GM21423 (cell line): ENCODE results near the gene CENPX.

Experiments
- ATAC-seq: cut with Tn5 transposase; IDR thresholded peaks from one replicate; pipeline ENCODE4 v1.9.1; 2021; ENCODE audit warnings: mild to moderate bottlenecking, moderate library complexity; ENCODE audit not compliant: unreplicated experiment

CENPX gene

GRCh38 chr17:82000803-82001570 is 21.7 kb downstream of the CENPX start:
- no peak for ATAC-seq

DNA sequence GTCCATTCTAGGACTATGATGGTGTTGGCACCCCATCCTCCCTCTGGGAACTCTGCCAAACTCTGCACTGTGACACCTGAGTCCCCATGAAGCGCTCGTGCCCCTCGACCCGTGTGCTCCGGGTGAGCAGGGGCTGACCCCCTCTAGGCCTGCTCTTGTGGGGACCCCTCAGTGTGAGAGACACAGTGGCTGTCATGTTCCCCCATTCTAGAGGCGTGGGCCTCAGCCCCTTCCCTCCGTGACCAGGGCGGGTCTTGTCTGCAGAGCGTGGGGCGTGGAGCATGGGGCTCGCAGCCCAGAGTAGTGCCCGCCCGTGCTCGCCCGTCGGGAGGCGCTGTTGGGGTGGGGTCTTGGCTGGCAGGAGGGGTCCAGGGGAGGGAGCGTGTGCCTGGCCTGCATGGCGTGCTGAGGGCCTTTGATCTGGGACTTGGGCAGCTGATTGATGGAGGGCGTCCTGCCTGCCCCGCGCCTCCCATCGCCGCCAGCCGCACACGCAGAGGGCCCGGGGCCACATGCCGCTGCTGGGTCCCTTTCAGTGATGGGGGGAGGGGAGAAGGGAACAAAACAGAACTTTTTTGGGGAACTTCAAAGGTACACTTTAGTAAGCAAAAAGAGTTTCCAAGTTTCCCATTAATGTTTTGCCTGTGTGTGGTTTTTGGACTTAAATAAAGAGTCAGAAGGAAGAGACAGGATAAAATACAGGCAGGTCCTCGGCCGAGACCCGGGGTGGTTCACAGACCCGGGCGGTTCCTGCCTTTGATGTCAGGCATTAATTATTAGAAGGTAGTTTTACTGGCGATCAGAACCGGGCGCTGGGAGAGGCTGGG is 22.5 kb downstream of the CENPX start:
- no peak for ATAC-seq

GRCh38 chr17:81999587-81999975 is 23.1 kb downstream of the CENPX start:
- ATAC-seq, result no peak

- no peak for ATAC-seq
Observed at GRCh38 chr17:81998691-81999438, 23.8 kb downstream of the CENPX start.

DNA sequence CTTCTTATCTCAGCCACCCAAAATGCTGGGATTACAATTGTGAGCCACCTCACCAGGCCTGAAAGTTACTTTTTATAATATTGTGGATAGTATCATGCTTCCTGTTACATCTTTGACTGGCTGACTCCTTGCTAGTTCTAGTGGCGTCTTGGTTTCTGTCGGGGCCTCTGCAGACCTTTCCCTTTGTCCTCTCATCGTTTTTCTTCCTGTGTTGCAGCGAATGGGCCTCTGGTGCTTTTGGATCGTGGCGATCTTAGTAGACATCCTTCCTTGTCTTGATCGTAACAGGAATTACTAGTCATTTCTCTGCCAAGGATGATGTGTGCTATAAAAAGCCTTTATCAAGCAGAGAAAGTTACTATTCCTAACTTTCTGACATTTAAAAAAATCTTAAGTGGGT is 24.5 kb downstream of the CENPX start:
- ATAC-seq, result no peak

- no peak for ATAC-seq
Observed at GRCh38 chr17:81996757-81997441, 25.8 kb downstream of the CENPX start.

DNA sequence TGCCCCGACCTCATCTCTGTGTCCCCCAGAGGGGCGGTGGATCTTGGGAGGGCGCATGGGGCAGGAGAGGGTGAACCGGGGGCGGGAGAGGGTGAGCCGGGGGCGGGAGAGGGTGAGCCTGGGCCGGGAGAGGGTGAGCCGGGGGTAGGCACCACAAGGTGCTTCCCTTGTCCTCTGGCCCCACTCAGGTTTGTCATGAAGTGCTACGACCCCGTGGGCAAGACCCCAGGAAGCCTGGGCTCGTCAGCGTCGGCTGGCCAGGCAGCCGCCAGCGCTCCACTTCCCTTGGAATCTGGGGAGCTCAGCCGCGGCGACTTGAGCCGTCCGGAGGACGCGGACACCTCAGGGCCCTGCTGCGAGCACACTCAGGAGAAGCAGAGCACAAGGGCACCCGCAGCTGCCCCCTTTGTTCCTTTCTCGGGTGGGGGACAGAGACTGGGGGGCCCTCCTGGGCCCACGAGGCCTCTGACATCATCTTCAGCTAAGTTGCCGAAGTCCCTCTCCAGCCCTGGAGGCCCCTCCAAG is 26.4 kb downstream of the CENPX start:
- ATAC-seq, result no peak

DNA sequence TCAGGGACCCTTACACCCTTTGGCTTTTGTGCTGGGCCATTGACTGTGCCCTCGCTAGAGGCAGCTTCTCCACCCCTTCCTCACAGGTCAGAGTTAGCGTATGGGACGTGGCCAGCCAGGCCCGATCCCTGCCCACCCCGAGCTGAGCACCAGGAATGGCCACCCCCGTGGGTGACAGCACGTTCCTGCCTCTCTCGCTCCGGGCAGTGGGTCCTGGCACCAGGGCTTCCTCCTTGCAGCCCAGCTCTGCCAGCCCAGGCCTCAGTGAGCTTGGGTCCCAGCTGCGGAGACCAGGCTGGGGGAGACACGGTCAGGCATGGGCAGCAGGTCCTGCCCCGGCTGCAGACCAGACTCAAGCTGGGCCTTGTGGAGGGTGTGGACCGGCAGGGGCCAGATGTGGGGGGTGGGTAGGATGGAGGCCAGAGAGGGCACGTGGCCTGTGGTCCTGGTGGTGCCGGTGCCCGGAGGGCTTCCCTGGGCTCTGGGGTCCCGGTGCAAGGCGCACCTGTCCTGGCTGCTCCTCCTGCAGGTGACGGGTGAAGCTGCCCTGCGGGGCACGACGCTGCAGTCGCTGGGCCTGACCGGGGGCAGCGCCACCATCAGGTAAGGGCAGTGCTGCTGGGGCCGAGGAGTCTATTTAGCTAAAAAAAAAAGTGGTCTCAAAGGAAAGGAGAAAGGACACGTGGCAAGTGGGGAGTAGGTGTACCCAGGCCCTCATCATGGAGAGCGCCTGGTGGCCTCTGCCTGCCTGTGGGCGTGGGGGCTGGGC is 27.0 kb downstream of the CENPX start:
- ATAC-seq, result no peak

DNA sequence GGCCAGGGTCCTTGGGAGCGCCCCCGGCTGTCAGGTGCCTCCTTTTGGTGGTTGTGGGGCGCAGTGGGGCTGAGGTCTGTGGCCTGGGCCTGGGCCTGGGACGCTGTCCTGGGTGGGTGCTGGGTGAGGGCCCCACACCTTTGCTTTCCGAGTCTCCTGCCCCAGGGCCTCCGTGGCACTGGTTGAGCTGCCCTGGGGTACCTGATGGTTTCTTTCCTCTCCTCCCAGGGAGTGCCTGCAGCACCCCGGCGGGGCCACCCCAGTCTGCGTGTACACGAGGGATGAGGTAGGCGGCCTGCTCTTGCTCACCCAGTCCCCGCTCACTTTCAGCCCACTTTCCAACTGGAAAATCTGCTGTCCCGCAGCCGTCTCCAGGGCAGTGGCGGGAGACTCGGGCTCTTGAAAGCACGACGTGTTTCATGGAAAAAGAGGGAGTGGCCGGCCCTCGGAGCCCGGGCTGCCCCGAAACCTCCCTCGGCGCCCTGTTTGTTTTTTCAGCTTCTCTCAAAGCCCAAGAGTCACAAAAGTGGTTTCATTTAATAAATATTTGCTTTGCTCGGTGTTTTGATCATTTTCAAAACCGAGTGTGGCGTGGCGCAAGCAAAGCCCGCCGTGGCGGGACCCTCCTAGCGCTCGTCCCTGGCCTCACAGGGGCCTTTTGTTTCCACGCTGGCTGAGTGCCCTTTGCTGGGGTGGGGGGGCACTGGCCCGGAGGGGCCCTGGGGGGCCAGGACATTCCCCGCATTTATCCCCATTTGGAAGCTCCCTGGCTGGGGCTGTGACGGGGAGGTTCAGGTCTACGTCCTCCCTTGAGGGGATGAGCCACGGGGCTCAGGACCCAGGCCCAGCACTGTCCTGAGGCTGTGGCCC is 27.9 kb downstream of the CENPX start:
- ATAC-seq, result no peak

DNA sequence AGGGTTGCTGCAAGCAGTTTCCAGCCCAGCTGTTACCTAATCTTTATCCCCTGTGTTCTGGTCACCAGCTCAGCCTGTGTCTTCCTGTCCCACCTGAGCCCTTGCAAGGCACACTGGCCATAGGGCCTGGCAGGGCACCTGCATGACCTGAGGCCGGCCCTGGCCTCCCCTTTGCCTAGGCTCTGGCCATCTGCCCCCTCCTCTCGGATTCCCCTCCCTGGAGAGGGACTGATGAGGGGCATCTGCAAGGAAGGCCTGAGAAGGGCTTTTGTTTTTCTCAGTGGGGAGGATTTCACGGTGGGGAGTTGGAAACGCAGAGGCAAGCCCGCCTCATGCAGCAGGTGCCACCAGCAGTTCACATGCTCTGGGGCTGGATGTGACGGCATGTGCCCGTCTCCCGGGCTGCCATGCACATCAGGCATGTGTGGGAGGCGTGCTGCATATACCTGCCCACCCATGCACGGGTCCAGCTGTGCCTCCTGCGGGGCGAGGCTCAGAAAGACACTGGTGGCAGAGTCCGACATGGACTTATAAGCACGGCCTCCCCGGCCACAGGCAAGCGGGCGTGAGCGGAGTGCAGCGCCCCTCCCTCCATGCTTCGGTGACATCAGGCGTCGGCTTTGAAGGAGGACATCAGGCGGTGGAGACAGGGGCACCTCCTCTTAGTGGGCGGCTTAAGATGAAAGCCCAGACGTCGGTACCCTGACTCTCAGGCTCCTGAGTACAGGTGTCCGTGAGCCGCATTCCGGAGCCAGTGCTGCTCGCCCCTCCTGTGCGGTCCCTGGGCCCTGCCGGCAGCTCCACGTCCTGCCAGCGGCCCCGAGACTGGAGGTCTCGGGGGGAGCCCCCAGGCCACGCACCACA is 28.7 kb downstream of the CENPX start:
- no peak for ATAC-seq

- no peak for ATAC-seq
Observed at GRCh38 chr17:81992306-81993102, 30.2 kb downstream of the CENPX start.

DNA sequence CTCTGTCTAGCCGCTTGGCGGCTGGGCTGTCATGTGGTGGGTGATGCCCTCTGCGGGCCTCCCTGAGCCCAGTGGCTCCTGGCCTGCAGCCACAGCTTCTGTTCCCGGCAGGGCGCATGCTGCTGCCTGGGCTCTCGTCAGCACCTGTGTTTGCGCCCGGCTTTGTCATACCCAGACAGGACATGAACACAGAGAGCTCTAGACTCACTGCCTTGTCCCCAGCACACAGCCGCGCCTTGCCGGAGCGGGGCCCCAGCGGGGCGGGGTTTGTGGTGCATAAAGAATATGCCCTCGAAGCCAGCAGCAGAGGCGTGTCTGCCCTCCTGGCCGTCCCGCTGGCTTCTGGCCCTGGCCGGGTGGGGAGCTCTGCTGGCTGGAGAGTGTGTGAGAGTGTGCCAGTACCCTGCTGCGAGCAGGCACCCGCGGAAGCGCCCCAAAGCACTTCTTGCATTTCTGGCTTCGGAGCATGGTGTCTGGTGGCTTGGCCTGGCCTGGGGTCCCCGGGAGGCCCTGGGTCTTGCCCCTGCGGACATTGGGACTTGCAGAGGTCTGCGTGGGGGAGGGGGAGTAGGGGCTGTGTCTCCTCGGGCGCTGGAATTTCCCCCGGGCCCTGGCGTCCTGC is 30.9 kb downstream of the CENPX start:
- ATAC-seq, result no peak

GRCh38 chr17:81990836-81991683 is 31.6 kb downstream of the CENPX start:
- no peak for ATAC-seq

- ATAC-seq, result no peak
Observed at GRCh38 chr17:81987161-81987770, 35.4 kb downstream of the CENPX start.

DNA sequence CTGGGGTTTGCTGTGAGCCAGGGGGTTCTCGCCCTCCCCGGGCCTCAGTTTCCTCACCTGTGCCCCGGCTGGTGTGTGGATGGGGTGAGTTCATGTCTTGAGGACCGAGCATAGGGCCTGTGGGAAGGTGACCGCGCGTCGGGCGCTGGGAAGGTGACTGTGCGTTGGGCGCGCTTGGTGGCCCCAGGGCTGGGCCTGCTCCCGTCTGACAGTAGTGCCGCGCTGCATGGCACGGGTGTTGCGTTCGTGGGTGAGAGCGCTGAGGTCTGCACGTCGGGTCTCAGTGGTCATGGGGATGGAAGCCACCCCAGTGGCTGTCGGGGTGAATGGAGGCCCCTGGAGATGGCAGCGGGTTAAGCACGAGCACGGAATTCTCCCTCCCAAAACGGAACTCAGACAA is 36.1 kb downstream of the CENPX start:
- no peak for ATAC-seq
